ENCODE results near the gene CAPN3. TPM values are rescaled to one million over a fixed set of nuclear protein-coding genes. Genes with fewer than 3 reads are reported as not detected.
A peak's percentile ranks its signal among the peaks of the same experiment; 100 is the strongest.

CAPN3 gene
- total and polyA plus RNA-seq, 5 donors from 2014 or later = 0.21 to 15.6 TPM; not detected in 3

DNA sequence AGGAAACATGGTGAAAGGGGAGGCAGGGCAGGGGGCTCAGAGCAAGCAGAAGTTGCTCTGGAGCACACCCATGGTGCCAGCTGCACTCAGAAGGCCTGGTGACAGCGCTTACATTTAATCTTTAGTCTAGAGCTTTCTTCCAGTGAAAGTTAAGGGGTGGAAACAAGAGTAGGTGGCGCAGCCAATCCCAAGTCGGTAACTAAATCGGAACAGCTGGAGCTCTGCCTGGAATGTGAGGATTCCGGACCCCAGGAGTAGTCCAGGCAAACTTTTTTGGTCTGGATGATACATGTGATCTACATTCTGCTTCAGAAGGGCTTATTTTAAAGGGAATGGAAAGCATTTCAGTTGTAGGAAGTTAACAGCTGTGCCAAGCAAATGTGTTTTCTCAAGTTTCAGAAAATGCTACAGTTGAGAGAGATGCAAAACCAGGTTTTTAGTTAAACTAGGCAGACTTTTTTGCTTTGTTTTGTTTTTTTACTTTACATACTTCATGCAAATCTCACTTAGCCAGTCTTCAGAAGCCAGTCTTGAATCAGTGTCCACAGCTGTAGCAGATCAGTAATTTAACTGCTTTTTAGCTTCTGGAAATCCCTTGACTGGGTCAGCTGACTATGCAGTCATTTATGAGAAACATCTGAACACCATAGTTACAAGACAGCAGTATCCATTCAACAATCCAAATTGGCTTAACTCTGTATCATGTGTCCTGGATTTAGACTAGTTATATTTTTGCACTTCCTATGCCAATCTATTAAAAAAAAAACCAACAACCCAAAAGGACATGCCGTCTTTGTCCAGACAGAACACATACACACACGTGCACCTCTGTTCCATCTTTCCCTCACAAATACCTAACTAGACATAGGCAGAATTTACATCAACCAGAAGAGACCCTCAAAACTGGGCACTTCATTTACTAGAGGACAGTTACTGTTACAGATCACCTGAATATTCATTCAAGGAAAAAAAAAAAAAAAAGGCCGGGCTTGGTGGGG, 98.4 kb downstream of the CAPN3 start:
- DNase-seq = no peak
- Mint-ChIP-seq H3K27ac (peak overlapping the region in 1 of 3 donors; percentile 9), H3K9me3 (no peaks in the 10 kb centered on the region), H3K36me3 (peaks cover 6% of the 10 kb centered on the region), H3K4me3 (no peak overlapping the region), H3K4me1 (peaks cover 6 to 23% (median 14%) of the 10 kb centered on the region in 4 donors), H3K27me3 (no peaks in the 10 kb centered on the region)
- no peaks in the 10 kb centered on the region for H3K27me3 ChIP-seq (ENCODE audit: control insufficient read depth, insufficient read depth, low read length)
- no peak overlapping the region for H3K4me3 ChIP-seq (ENCODE audit: low read depth, low read length)
- H3K36me3 ChIP-seq (ENCODE audit: control insufficient read depth, insufficient read depth, low read length) = peaks cover 11% of the 10 kb centered on the region
- no peaks in the 10 kb centered on the region for H3K9me3 ChIP-seq (ENCODE audit: control insufficient read depth in 2 of 2, low read length in 2 of 2)
- no peaks in the 10 kb centered on the region for H3K4me1 ChIP-seq (ENCODE audit: control insufficient read depth, insufficient read depth, low read length, poor library complexity, severe bottlenecking)
- ATAC-seq (ENCODE audit: low read depth in 2 of 2) = peak in 1 of 2 donors; percentile 20
- no peak overlapping the region for H3K27ac ChIP-seq (ENCODE audit: insufficient read depth, low read length, poor library complexity, severe bottlenecking)

DNA sequence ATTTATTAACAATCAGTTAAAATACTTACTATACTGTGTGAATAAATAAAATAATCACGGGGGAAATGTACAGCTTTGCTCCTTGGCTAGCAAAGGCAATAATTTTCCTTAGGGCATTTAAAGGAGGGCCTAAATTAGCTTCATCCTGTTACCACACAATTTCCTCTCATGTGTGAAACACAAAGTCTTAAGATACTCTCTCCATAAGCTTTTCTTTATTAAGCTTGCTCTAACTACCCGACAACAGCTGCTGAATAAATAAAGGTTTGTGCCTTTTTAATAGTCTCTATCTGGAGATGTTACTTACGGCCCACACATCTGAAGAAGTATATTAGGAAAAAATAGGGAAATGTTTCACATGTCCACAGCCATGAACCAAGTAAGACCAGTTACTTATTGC, 102.0 kb downstream of the CAPN3 start:
- Mint-ChIP-seq H3K36me3 (peaks cover 15% of the 10 kb centered on the region), H3K27ac (peak overlapping the region in 1 of 3 donors; percentile 4), H3K4me1 (peaks cover 9 to 25% (median 18%) of the 10 kb centered on the region in 4 donors), H3K27me3 (no peaks in the 10 kb centered on the region), H3K9me3 (no peaks in the 10 kb centered on the region), H3K4me3 (no peak overlapping the region)
- H3K4me1 ChIP-seq (ENCODE audit: control insufficient read depth, insufficient read depth, low read length, poor library complexity, severe bottlenecking) = no peaks in the 10 kb centered on the region
- no peak overlapping the region for H3K4me3 ChIP-seq (ENCODE audit: low read depth, low read length)
- ATAC-seq (ENCODE audit: low read depth in 2 of 2) = no peak
- peaks cover 19% of the 10 kb centered on the region for H3K36me3 ChIP-seq (ENCODE audit: control insufficient read depth, insufficient read depth, low read length)
- no peak overlapping the region for H3K27ac ChIP-seq (ENCODE audit: insufficient read depth, low read length, poor library complexity, severe bottlenecking)
- H3K9me3 ChIP-seq (ENCODE audit: control insufficient read depth in 2 of 2, low read length in 2 of 2) = no peaks in the 10 kb centered on the region
- H3K27me3 ChIP-seq (ENCODE audit: control insufficient read depth, insufficient read depth, low read length) = no peaks in the 10 kb centered on the region
- no peak for DNase-seq

Other genes starting within 250 kb of the CAPN3 start
- not detected for gene PLA2G4F, start 202.9 kb upstream of the CAPN3 start, total RNA-seq
- not detected for gene PLA2G4F, start 202.9 kb upstream of the CAPN3 start, polyA plus RNA-seq
- 121 TPM for gene VPS39, start 151.2 kb upstream of the CAPN3 start, total RNA-seq
- gene VPS39, start 151.2 kb upstream of the CAPN3 start, polyA plus RNA-seq = 10 to 100 TPM; 28.3 to 35.2 (median 28.7) TPM
- 33.8 TPM for gene GANC, start 86.3 kb upstream of the CAPN3 start, total RNA-seq
- 10 to 100 TPM; 10.2 to 15.0 (median 14.0) TPM for gene GANC, start 86.3 kb upstream of the CAPN3 start, polyA plus RNA-seq
- 75.0 TPM for gene TMEM87A, start 86.1 kb upstream of the CAPN3 start, total RNA-seq
- 10 to 100 TPM; 60.8 to 82.1 (median 67.1) TPM for gene TMEM87A, start 86.1 kb upstream of the CAPN3 start, polyA plus RNA-seq
- gene ZNF106, start 131.6 kb downstream of the CAPN3 start, total RNA-seq = 47.5 TPM
- gene ZNF106, start 131.6 kb downstream of the CAPN3 start, polyA plus RNA-seq = 10 to 100 TPM; 31.0 to 36.5 (median 34.6) TPM
- gene SNAP23, start 136.1 kb downstream of the CAPN3 start, total RNA-seq = 54.0 TPM
- gene SNAP23, start 136.1 kb downstream of the CAPN3 start, polyA plus RNA-seq = 10 to 100 TPM; 67.2 to 86.5 (median 75.8) TPM
- 36.0 TPM for gene LRRC57, start 189.3 kb downstream of the CAPN3 start, total RNA-seq
- 10 to 100 TPM in 1 of 4 donors, 1 to 10 TPM in 3; 5.8 to 11.6 (median 7.3) TPM for gene LRRC57, start 189.3 kb downstream of the CAPN3 start, polyA plus RNA-seq
- 24.4 TPM for gene HAUS2, start 189.3 kb downstream of the CAPN3 start, total RNA-seq
- 10 to 100 TPM; 21.0 to 33.1 (median 25.1) TPM for gene HAUS2, start 189.3 kb downstream of the CAPN3 start, polyA plus RNA-seq
- 9.8 TPM for gene STARD9, start 216.1 kb downstream of the CAPN3 start, total RNA-seq
- under 1 TPM; 0.07 to 0.24 (median 0.14) TPM for gene STARD9, start 216.1 kb downstream of the CAPN3 start, polyA plus RNA-seq

Measured in CD4-positive, CD25-positive, alpha-beta regulatory T cell (primary cell).